Mesothelial cell of epicardium (in vitro differentiated cells): ENCODE measurements around the gene LRIG3. TPM values are rescaled to one million over a fixed set of nuclear protein-coding genes. Genes with fewer than 3 reads are reported as not detected.
"Not testable (repeated sequence)": the region's sequence is repeated elsewhere in the genome, so short reads cannot be mapped to it uniquely, and the experiment has no call there.

Experiments
- DNase-seq, 2 experiments: peaks; one replicate each; pipeline ENCODE4 v3.0.0; 2021; ENCODE audit warnings: low spot score in 2 of 2; ENCODE audit not compliant: unreplicated experiment in 2 of 2
- H3K27ac Mint-ChIP-seq: 2 replicates; pipeline ENCODE4 v1.8.0; 2021; ENCODE audit warnings: mixed read lengths
- H3K27me3 Mint-ChIP-seq: 2 replicates; pipeline ENCODE4 v1.8.0; 2021; ENCODE audit warnings: low read depth, mixed read lengths
- H3K36me3 Mint-ChIP-seq: 2 replicates; pipeline ENCODE4 v1.8.0; 2021; ENCODE audit warnings: mixed read lengths
- H3K4me1 Mint-ChIP-seq: 2 replicates; pipeline ENCODE4 v1.8.0; 2021; ENCODE audit warnings: mixed read lengths
- H3K4me3 Mint-ChIP-seq: 2 replicates; pipeline ENCODE4 v1.8.0; 2021; ENCODE audit warnings: mild to moderate bottlenecking, moderate library complexity, mixed read lengths
- H3K9me3 Mint-ChIP-seq: 2 replicates; pipeline ENCODE4 v1.8.0; 2021; ENCODE audit warnings: mixed read lengths
- total RNA-seq: library from RNA; stranded (reverse); gene quantifications from 3 replicates; pipeline ENCODE4 v1.2.1, GENCODE V29; 2021
- TF ChIP-seq, protein P1 (sequence below): fragments of 200-600 bp; sonication (generic); IDR thresholded peaks from one replicate; pipeline ENCODE4 v1.5.0; 2021; ENCODE audit warnings: antibody characterized with exemption; ENCODE audit not compliant: unreplicated experiment

Gene LRIG3
- total RNA-seq, 1 donor from 2014 or later: 20.3 TPM

DNA sequence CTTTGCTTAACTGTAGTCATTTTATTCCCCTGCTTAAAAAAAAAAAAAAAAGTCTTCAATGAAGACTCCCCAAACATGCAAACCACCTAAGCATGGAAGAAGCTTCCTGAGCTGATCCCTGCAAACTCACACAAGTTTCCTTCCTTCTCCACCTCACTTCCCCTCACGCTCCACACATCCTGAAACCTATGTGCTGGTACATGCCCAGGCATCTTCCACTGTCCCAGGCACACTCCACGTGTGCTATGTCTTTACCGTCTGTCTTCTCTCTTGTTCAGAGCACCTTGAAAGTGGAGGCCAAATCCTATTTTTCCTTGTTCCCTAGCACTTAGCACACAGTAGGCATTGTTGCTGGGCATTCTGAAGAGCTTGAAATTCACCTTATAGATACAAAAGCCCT lies 13.4 kb downstream of the LRIG3 start:
- no peak for DNase-seq
- Mint-ChIP-seq H3K9me3 (peaks cover 7% of the 10 kb centered on the region), H3K27ac (no peak overlapping the region), H3K4me3 (no peak overlapping the region), H3K27me3 (no peaks in the 10 kb centered on the region), H3K4me1 (no peaks in the 10 kb centered on the region), H3K36me3 (peaks cover 39% of the 10 kb centered on the region)
- TF ChIP-seq, protein P1, sequence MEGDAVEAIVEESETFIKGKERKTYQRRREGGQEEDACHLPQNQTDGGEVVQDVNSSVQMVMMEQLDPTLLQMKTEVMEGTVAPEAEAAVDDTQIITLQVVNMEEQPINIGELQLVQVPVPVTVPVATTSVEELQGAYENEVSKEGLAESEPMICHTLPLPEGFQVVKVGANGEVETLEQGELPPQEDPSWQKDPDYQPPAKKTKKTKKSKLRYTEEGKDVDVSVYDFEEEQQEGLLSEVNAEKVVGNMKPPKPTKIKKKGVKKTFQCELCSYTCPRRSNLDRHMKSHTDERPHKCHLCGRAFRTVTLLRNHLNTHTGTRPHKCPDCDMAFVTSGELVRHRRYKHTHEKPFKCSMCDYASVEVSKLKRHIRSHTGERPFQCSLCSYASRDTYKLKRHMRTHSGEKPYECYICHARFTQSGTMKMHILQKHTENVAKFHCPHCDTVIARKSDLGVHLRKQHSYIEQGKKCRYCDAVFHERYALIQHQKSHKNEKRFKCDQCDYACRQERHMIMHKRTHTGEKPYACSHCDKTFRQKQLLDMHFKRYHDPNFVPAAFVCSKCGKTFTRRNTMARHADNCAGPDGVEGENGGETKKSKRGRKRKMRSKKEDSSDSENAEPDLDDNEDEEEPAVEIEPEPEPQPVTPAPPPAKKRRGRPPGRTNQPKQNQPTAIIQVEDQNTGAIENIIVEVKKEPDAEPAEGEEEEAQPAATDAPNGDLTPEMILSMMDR: no peak

- Mint-ChIP-seq H3K36me3 (peaks cover 33% of the 10 kb centered on the region), H3K9me3 (peaks cover 7% of the 10 kb centered on the region)
These were observed 14.9 kb downstream of the LRIG3 start for GRCh38 chr12:58905422-58905821.

DNA sequence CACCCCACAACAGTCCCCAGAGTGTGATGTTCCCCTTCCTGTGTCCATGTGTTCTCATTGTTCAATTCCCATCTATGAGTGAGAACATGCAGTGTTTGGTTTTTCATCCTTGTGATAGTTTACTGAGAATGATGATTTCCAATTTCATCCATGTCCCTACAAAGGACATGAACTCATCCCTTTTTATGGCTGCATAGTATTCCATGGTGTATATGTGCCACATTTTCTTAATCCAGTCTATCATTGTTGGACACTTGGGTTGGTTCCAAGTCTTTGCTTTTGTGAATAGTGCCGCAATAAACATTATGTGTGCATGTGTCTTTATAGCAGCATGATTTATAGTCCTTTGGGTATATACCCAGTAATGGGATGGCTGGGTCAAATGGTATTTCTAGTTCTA lies 17.6 kb downstream of the LRIG3 start:
- not testable (repeated sequence) for DNase-seq, H3K27me3 Mint-ChIP-seq, H3K4me3 Mint-ChIP-seq, H3K4me1 Mint-ChIP-seq, H3K9me3 Mint-ChIP-seq, H3K27ac Mint-ChIP-seq
- H3K36me3 Mint-ChIP-seq: peaks cover 27% of the 10 kb centered on the region

More at GRCh38 chr12:58905422-58905821, 14.9 kb downstream of the LRIG3 start:
- no peak overlapping the region for H3K27ac Mint-ChIP-seq
- H3K4me3 Mint-ChIP-seq: no peak overlapping the region
- H3K4me1 Mint-ChIP-seq: no peaks in the 10 kb centered on the region
- DNase-seq: no peak
- TF ChIP-seq, protein P1: no peak
- H3K27me3 Mint-ChIP-seq: no peaks in the 10 kb centered on the region

- DNase-seq: no peak
- Mint-ChIP-seq H3K9me3 (peaks cover 7% of the 10 kb centered on the region), H3K27ac (no peak overlapping the region), H3K4me1 (peaks cover 5% of the 10 kb centered on the region), H3K4me3 (no peak overlapping the region), H3K36me3 (peaks cover 19% of the 10 kb centered on the region), H3K27me3 (no peaks in the 10 kb centered on the region)
- TF ChIP-seq, protein P1: no peak
These were observed 18.6 kb downstream of the LRIG3 start for GRCh38 chr12:58901664-58902063.

DNA sequence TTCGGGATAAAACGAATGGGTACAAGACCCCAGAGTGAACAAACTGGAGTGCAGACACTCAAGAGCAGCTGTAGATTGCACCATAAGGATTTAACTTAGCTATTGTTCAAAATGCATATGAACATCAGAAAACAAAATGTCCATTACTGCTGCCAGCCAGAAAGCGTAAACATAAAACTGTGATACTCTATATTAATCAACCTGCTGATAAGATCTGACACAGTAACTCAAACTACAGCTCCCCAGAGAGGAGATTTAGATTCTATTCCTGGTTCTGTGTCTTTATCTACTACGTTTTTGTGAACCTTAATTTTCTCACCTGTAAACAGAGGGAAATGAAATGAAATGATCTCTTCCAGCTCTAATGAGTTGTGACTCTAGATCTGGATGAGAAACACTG lies 22.3 kb downstream of the LRIG3 start:
- Mint-ChIP-seq H3K36me3 (peaks cover 6% of the 10 kb centered on the region), H3K9me3 (no peaks in the 10 kb centered on the region), H3K27ac (no peak overlapping the region), H3K27me3 (no peaks in the 10 kb centered on the region), H3K4me1 (peaks cover 15% of the 10 kb centered on the region), H3K4me3 (no peak overlapping the region)
- TF ChIP-seq, protein P1: no peak
- DNase-seq: no peak

- Mint-ChIP-seq H3K4me1 (peaks cover 21% of the 10 kb centered on the region), H3K9me3 (no peaks in the 10 kb centered on the region), H3K36me3 (peaks cover 6% of the 10 kb centered on the region), H3K4me3 (no peak overlapping the region), H3K27me3 (no peaks in the 10 kb centered on the region), H3K27ac (no peak overlapping the region)
- TF ChIP-seq, protein P1: no peak
- DNase-seq: no peak
These were observed 24.0 kb downstream of the LRIG3 start for GRCh38 chr12:58896278-58896677.
